K562 (cell line): ENCODE measurements around the gene RASIP1. TPM values are rescaled to one million over a fixed set of nuclear protein-coding genes. Genes with fewer than 3 reads are reported as not detected.

ENCODE experiments used
- BHLHE40 ChIP-seq: IDR thresholded peaks from 2 replicates; pipeline ENCODE4 v1.6.1; 2011; ENCODE audit warnings: low read length, improper control_type of control experiment
- HDAC2 ChIP-seq: fragments of 450-650 bp; IDR thresholded peaks from 2 replicates; pipeline ENCODE4 v1.6.1; 2016; ENCODE audit warnings: mild to moderate bottlenecking
- IFI16 ChIP-seq: fragments of 250-450 bp; sonication (Bioruptor Pico); IDR thresholded peaks from 2 replicates; pipeline ENCODE4 v2.1.2; 2022; ENCODE audit warnings: mild to moderate bottlenecking, inconsistent platforms
- KDM2B ChIP-seq: fragments of 250-450 bp; sonication (Bioruptor Pico); IDR thresholded peaks from 2 replicates; pipeline ENCODE4 v1.8.0; 2021; ENCODE audit warnings: mild to moderate bottlenecking, moderate library complexity
- MED1 ChIP-seq: sonication (generic); formaldehyde crosslinking; IDR thresholded peaks from 2 replicates; pipeline ENCODE4 v1.8.1; 2023; ENCODE audit warnings: missing genetic modification reagents, borderline replicate concordance
- NR2C1 ChIP-seq, 2 experiments: fragments of 450-650 bp; IDR thresholded peaks; 2 replicates each; pipeline ENCODE4 v1.6.1; 2017; ENCODE audit warnings: mild to moderate bottlenecking in 2 of 2, antibody characterized with exemption in 1 of 2, inconsistent platforms in 1 of 2, missing compliant biosample characterization in 1 of 2, missing genetic modification characterization in 1 of 2
- POU5F1 ChIP-seq: fragments of 150-350 bp; IDR thresholded peaks from 2 replicates; pipeline ENCODE4 v1.6.1; 2014; ENCODE audit warnings: borderline replicate concordance, low read length, low read depth, mild to moderate bottlenecking; ENCODE audit not compliant: partially characterized antibody
- RNF219 ChIP-seq: fragments of 250-450 bp; sonication (Bioruptor Pico); IDR thresholded peaks from 2 replicates; pipeline ENCODE4 v1.5.0; 2022; ENCODE audit warnings: mild to moderate bottlenecking
- SIN3A ChIP-seq, 2 experiments: fragments of 150-350 bp in 1 of 2; IDR thresholded peaks; 2 replicates each; pipeline ENCODE4 v1.6.1; 2011 to 2016; ENCODE audit warnings: borderline replicate concordance in 2 of 2, low read depth in 2 of 2, low read length in 2 of 2, mild to moderate bottlenecking in 2 of 2, moderate library complexity in 2 of 2; ENCODE audit not compliant: control insufficient read depth in 1 of 2
- ZBTB40 ChIP-seq, 2 experiments: fragments of 450-650 bp in 1 of 2; sonication (generic) in 1 of 2; formaldehyde crosslinking in 1 of 2; IDR thresholded peaks; 2 replicates each; pipeline versions ENCODE4 v1.7.1 to v1.9.0; 2016 to 2022; ENCODE audit warnings: inconsistent platforms in 1 of 2, mild to moderate bottlenecking in 1 of 2, missing genetic modification reagents in 1 of 2
- ZNF384 ChIP-seq: IDR thresholded peaks from 2 replicates; pipeline ENCODE4 v1.6.1; 2012; ENCODE audit warnings: low read depth, low read length, improper control_type of control experiment
- ZNF507 ChIP-seq: conservative IDR thresholded peaks from 2 replicates; pipeline ENCODE4 v1.6.1; 2017; ENCODE audit warnings: missing genetic modification characterization, missing compliant biosample characterization
- polyA plus RNA-seq, 8 experiments: library from polyadenylated mRNA; depleted of rRNA in 4 of 8; stranded (reverse) in 5 of 8; unstranded in 3 of 8; fragments of >200 nt; fragmentation: Nextera tagmentation in 2 of 8; fragmentation: Illumina TruSeq in 1 of 8; extraction: Ambion mirVana in 2 of 8; extraction: Trizol in 1 of 8; gene quantifications; 2 replicates each; pipeline versions ENCODE4 v1.2.1 to v1.2.3, GENCODE V29; 2011 to 2014; ENCODE audit warnings: inconsistent platforms in 1 of 8, missing spikeins in 1 of 8
- total RNA-seq, 7 experiments: library from RNA; depleted of rRNA in 6 of 7; stranded (reverse); fragments of >200 nt in 6 of 7; fragmentation: Illumina TruSeq in 2 of 7; extraction: Trizol in 2 of 7; gene quantifications; 2 replicates each; pipeline versions ENCODE4 v1.2.1 to v1.2.3, GENCODE V29; 2011 to 2021; ENCODE audit warnings: low replicate concordance in 1 of 7
- TF ChIP-seq, protein P1 (sequence below): sonication (generic); formaldehyde crosslinking; IDR thresholded peaks from 2 replicates; pipeline ENCODE4 v1.8.0; 2022; ENCODE audit warnings: mild to moderate bottlenecking, missing genetic modification reagents

RASIP1 gene
- total and polyA plus RNA-seq, 9 of the 15 experiments (the other 6 are each of a cell fraction or from before 2014, with no cell fraction given), result 0.20 to 4.7 (median 1.5) TPM

DNA sequence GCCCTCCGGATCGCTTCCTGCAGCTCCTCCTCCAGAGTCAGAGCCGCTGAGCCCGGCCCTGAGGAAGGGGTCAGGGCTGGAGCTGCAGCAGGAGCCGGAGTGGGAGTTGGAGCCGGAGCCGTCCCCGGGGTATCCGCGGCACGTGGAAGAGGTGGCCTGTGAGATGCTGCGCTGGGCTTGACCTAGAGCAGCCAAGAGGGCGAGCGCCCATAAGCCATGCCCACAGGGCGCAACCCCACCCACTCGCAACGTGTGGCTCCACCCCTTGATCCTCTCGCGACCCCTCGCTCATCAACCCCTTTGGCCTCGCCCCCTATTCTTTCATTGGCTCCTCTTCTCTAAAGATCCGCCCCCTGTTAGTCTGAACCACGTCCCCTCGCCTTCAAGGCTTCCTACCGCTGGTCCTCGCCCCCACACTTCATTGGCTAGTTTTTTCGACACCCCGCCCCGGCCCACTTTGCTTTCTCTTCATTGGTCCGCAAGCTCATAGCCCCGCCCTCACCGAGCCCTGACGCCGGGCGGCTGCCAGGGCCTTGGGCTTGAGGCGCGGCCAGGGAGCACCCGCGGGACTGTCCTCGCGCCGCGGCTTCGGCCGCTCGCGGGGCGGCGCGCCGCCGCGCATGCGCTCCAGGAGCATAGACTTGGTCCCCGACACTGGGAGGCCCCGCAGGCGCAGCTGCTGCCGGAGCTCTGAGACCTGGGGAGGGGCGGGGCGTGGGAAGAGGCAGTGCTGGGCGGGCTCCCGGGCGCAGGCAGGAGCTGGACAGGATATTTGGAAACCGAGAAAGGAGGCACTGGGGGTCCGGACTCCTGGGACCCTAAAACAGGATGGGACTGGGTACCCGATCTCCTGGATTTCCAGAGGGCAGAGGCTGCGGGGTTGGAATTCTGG is 26.3 kb downstream of the RASIP1 start (continued):
- TF ChIP-seq ZBTB40 (IDR thresholded peaks at IDR 0.05) (0 out of 2 replicates have a peak, but pooled peaks have one; percentile 38), ZBTB40 (CRISPR knock-in tag; IDR thresholded peaks at IDR 0.05) (no peak), ZNF384 (no peak), BHLHE40 (no peak), MED1 (no peak), SIN3A (IDR thresholded peaks at IDR 0.05; ENCODE audit: borderline replicate concordance in 2 of 2, control insufficient read depth in 1 of 2, low read depth in 2 of 2, low read length in 2 of 2) (no peak), RNF219 (CRISPR knock-in tag) (no peak), ZNF507 (tag) (no peak), IFI16 (CRISPR knock-in tag) (no peak), KDM2B (no peak; the same call in 1 of the 2 replicates), POU5F1 (peak; percentile 57), HDAC2 (peak; percentile 82), NR2C1 (IDR thresholded peaks at IDR 0.05) (no peak), NR2C1 (tag; IDR thresholded peaks at IDR 0.05) (no peak)
- TF ChIP-seq, protein P1, sequence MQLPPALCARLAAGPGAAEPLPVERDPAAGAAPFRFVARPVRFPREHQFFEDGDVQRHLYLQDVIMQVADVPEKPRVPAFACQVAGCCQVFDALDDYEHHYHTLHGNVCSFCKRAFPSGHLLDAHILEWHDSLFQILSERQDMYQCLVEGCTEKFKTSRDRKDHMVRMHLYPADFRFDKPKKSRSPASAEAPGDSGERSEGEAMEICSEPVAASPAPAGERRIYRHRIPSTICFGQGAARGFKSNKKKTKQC (CRISPR knock-in tag), result no peak
